ENCODE results near the gene TRIM24. TPM values are rescaled to one million over a fixed set of nuclear protein-coding genes. Genes with fewer than 3 reads are reported as not detected.
"Not testable (repeated sequence)": the region's sequence is repeated elsewhere in the genome, so short reads cannot be mapped to it uniquely, and the experiment has no call there.

Gene TRIM24
- total RNA-seq: 10 to 100 TPM; 12.1 to 26.9 (median 19.6) TPM

- DNase-seq: no peak
- no peaks in the 10 kb centered on the region for H3K9me3 ChIP-seq
- H3K27ac ChIP-seq: peak within 1 kb of the TSS; percentile 95 to 99 (median 98)
- intact Hi-C loops (cut with DNase I; ENCODE audit: low total_unique reads) (no loop called here), in situ Hi-C loops (cut with MboI; ENCODE audit: low pct_ligation_motif_present in 1 of 4, low pct_unique_long_range_greater_than_20kb in 1 of 4, low sequenced_read_pairs in 3 of 4) (no loop called here)
- peak within 1 kb of the TSS; percentile 55 to 96 (median 78) for H3K4me3 ChIP-seq
- WGBS, 2 donors (ENCODE audit: low coverage in 1 of 2): 0% methylated on average over 31 of the region's 59 CpGs; no CpG with 5 or more reads in 1 of the 2 donors
- H3K36me3 ChIP-seq: no peaks in the 10 kb centered on the region
- H3K27me3 ChIP-seq: no peaks in the 10 kb centered on the region
- peaks cover 4 to 12% (median 8%) of the 10 kb centered on the region in 4 donors for H3K4me1 ChIP-seq
- TF ChIP-seq EP300 (IDR thresholded peaks at IDR 0.05; ENCODE audit: low read depth) (no peak), POLR2AphosphoS5 (IDR thresholded peaks at IDR 0.05) (peak; percentile 92 to 96 (median 95)), POLR2A (IDR thresholded peaks at IDR 0.05) (peak; percentile 95), CTCF (IDR thresholded peaks at IDR 0.05) (no peak)
These were observed at the start of gene TRIM24 for GRCh38 chr7:138460176-138460648. TSS of gene TRIM24 (plus strand) at chr7:138460259. CDS start at chr7:138460549, 290 bp downstream.

GRCh38 chr7:138412077-138412476 lies 48.0 kb upstream of the TRIM24 start:
- not testable (repeated sequence) for H3K27me3 ChIP-seq

GRCh38 chr7:138412921-138413320 lies 47.1 kb upstream of the TRIM24 start:
- H3K4me3 ChIP-seq; H3K27ac ChIP-seq; H3K4me1 ChIP-seq; DNase-seq; H3K36me3 ChIP-seq; intact Hi-C loops (cut with DNase I; ENCODE audit: low total_unique reads); in situ Hi-C loops (cut with MboI; ENCODE audit: low pct_ligation_motif_present in 1 of 4, low pct_unique_long_range_greater_than_20kb in 1 of 4, low sequenced_read_pairs in 3 of 4); H3K27me3 ChIP-seq; H3K9me3 ChIP-seq: not testable (repeated sequence)
- 91 to 93% methylated on average over 2 to 6 of the region's 6 CpGs for WGBS, 2 donors (ENCODE audit: low coverage in 1 of 2)

More at GRCh38 chr7:138412077-138412476, 48.0 kb upstream of the TRIM24 start:
- H3K4me3 ChIP-seq; in situ Hi-C loops (cut with MboI; ENCODE audit: low pct_ligation_motif_present in 1 of 4, low pct_unique_long_range_greater_than_20kb in 1 of 4, low sequenced_read_pairs in 3 of 4); H3K27ac ChIP-seq; H3K4me1 ChIP-seq; intact Hi-C loops (cut with DNase I; ENCODE audit: low total_unique reads); H3K36me3 ChIP-seq; DNase-seq; H3K9me3 ChIP-seq: not testable (repeated sequence)
- 82 to 97% methylated on average over 3 of the region's 3 CpGs for WGBS, 2 donors (ENCODE audit: low coverage in 1 of 2)

- no peak overlapping the region for H3K27ac ChIP-seq
- no peaks in the 10 kb centered on the region for H3K4me1 ChIP-seq
- no peaks in the 10 kb centered on the region for H3K9me3 ChIP-seq
- intact Hi-C loops (cut with DNase I; ENCODE audit: low total_unique reads) (no loop called here), in situ Hi-C loops (cut with MboI; ENCODE audit: low pct_ligation_motif_present in 1 of 4, low pct_unique_long_range_greater_than_20kb in 1 of 4, low sequenced_read_pairs in 3 of 4) (no loop called here)
- no peak for DNase-seq
- H3K4me3 ChIP-seq: no peak overlapping the region
- H3K36me3 ChIP-seq: no peaks in the 10 kb centered on the region
- no peaks in the 10 kb centered on the region for H3K27me3 ChIP-seq
- TF ChIP-seq POLR2A (IDR thresholded peaks at IDR 0.05) (no peak), POLR2AphosphoS5 (IDR thresholded peaks at IDR 0.05) (no peak), CTCF (IDR thresholded peaks at IDR 0.05) (no peak), EP300 (IDR thresholded peaks at IDR 0.05; ENCODE audit: low read depth) (no peak)
- 45 to 48% methylated on average over 3 of the region's 3 CpGs for WGBS, 2 donors (ENCODE audit: low coverage in 1 of 2)
These were observed 42.9 kb upstream of the TRIM24 start for GRCh38 chr7:138417078-138417700.

GRCh38 chr7:138417764-138418163 lies 42.3 kb upstream of the TRIM24 start:
- H3K27me3 ChIP-seq: no peaks in the 10 kb centered on the region
- 25 to 42% methylated on average over 1 of the region's 1 CpG for WGBS, 2 donors (ENCODE audit: low coverage in 1 of 2)
- H3K9me3 ChIP-seq: no peaks in the 10 kb centered on the region
- no peaks in the 10 kb centered on the region for H3K4me1 ChIP-seq
- no peak for DNase-seq
- intact Hi-C loops (cut with DNase I; ENCODE audit: low total_unique reads) (no loop called here), in situ Hi-C loops (cut with MboI; ENCODE audit: low pct_ligation_motif_present in 1 of 4, low pct_unique_long_range_greater_than_20kb in 1 of 4, low sequenced_read_pairs in 3 of 4) (no loop called here)
- H3K4me3 ChIP-seq: no peak overlapping the region
- peak overlapping the region in 1 of 4 donors; percentile 25 for H3K27ac ChIP-seq
- TF ChIP-seq POLR2AphosphoS5 (IDR thresholded peaks at IDR 0.05): no peak
- no peak for TF ChIP-seq POLR2A (IDR thresholded peaks at IDR 0.05)
- TF ChIP-seq EP300 (IDR thresholded peaks at IDR 0.05; ENCODE audit: low read depth): no peak
- no peak for TF ChIP-seq CTCF (IDR thresholded peaks at IDR 0.05)
- H3K36me3 ChIP-seq: no peaks in the 10 kb centered on the region

GRCh38 chr7:138418403-138418802 lies 41.7 kb upstream of the TRIM24 start:
- H3K36me3 ChIP-seq; H3K9me3 ChIP-seq; H3K4me1 ChIP-seq; H3K4me3 ChIP-seq; DNase-seq; in situ Hi-C loops (cut with MboI; ENCODE audit: low pct_ligation_motif_present in 1 of 4, low pct_unique_long_range_greater_than_20kb in 1 of 4, low sequenced_read_pairs in 3 of 4); H3K27me3 ChIP-seq; intact Hi-C loops (cut with DNase I; ENCODE audit: low total_unique reads): not testable (repeated sequence)
- H3K27ac ChIP-seq: peak overlapping the region in 1 of 4 donors; percentile 25
- 20% methylated on average over 1 of the region's 1 CpG; no CpG with 5 or more reads in 1 of the 2 donors for WGBS, 2 donors (ENCODE audit: low coverage in 1 of 2)
